GM23338 (cell line): ENCODE results near the gene RIC1. TPM values are rescaled to one million over a fixed set of nuclear protein-coding genes. Genes with fewer than 3 reads are reported as not detected.

Experiments
- ATAC-seq: fragments of 200-7000 bp; cut with Tn5 transposase; 3 replicates; pipeline ENCODE4 v1.9.1; 2020
- DNase-seq: peaks from one replicate; pipeline ENCODE4 v3.0.0-alpha.2; 2015; ENCODE audit warnings: low spot score
- H2AFZ ChIP-seq: fragments of 200-600 bp; sonication (generic); 2 replicates; pipeline ENCODE4 v1.8.0; 2016; ENCODE audit warnings: antibody characterized with exemption, mild to moderate bottlenecking, moderate library complexity
- H3F3A ChIP-seq: fragments of 200-600 bp; sonication (generic); replicated peaks from 2 replicates; pipeline ENCODE4 v1.8.0; 2017; ENCODE audit warnings: antibody characterized with exemption, mixed run types, low read depth
- H3K27ac ChIP-seq: fragments of 200-600 bp; sonication (generic); 2 replicates; pipeline ENCODE4 v1.6.1; 2016; ENCODE audit warnings: low read depth
- H3K27me3 ChIP-seq: fragments of 200-600 bp; sonication (generic); 2 replicates; pipeline ENCODE4 v1.8.0; 2016; ENCODE audit warnings: mild to moderate bottlenecking, mixed run types, moderate library complexity; ENCODE audit not compliant: insufficient read depth
- H3K36me3 ChIP-seq: fragments of 200-600 bp; sonication (generic); 2 replicates; pipeline ENCODE4 v1.8.0; 2016; ENCODE audit warnings: mild to moderate bottlenecking; ENCODE audit not compliant: insufficient read depth
- H3K4me1 ChIP-seq: fragments of 200-600 bp; sonication (generic); 2 replicates; pipeline ENCODE4 v1.8.0; 2016; ENCODE audit warnings: mild to moderate bottlenecking, moderate library complexity; ENCODE audit not compliant: insufficient read depth
- H3K4me2 ChIP-seq: fragments of 200-600 bp; sonication (generic); 2 replicates; pipeline ENCODE4 v1.7.1; 2017; ENCODE audit warnings: mixed run types
- H3K4me3 ChIP-seq: fragments of 200-600 bp; sonication (generic); 2 replicates; pipeline ENCODE4 v1.6.1; 2016; ENCODE audit warnings: mixed run types
- H3K79me2 ChIP-seq: fragments of 200-600 bp; sonication (generic); replicated peaks from 2 replicates; pipeline ENCODE4 v1.8.0; 2017; ENCODE audit warnings: mild to moderate bottlenecking; ENCODE audit not compliant: insufficient read depth
- H3K9me2 ChIP-seq: fragments of 200-600 bp; sonication (generic); 2 replicates; pipeline ENCODE4 v1.8.0; 2017; ENCODE audit not compliant: insufficient read depth
- H4K20me1 ChIP-seq: fragments of 200-600 bp; sonication (generic); replicated peaks from 2 replicates; pipeline ENCODE4 v1.8.0; 2017; ENCODE audit warnings: mild to moderate bottlenecking; ENCODE audit not compliant: insufficient read depth
- H3K27ac Mint-ChIP-seq: 2 replicates; pipeline ENCODE4 v1.8.0; 2020; ENCODE audit warnings: inconsistent platforms, mild to moderate bottlenecking, moderate library complexity, mixed read lengths
- H3K27me3 Mint-ChIP-seq: 3 replicates; pipeline ENCODE4 v1.8.0; 2022; ENCODE audit warnings: low read depth, mild to moderate bottlenecking, moderate library complexity, mixed read lengths, inconsistent platforms; ENCODE audit not compliant: insufficient read depth, poor library complexity
- H3K36me3 Mint-ChIP-seq: 3 replicates; pipeline ENCODE4 v1.8.0; 2021; ENCODE audit warnings: low read depth, mild to moderate bottlenecking, inconsistent platforms, moderate library complexity, mixed read lengths
- H3K4me1 Mint-ChIP-seq: 3 replicates; pipeline ENCODE4 v1.8.0; 2020; ENCODE audit warnings: mild to moderate bottlenecking, inconsistent platforms, mixed read lengths
- H3K4me3 Mint-ChIP-seq: 3 replicates; pipeline ENCODE4 v1.8.0; 2021; ENCODE audit warnings: moderate library complexity, mild to moderate bottlenecking, inconsistent platforms, mixed read lengths
- H3K9me3 Mint-ChIP-seq: 3 replicates; pipeline ENCODE4 v1.8.0; 2020; ENCODE audit warnings: moderate library complexity, mild to moderate bottlenecking, inconsistent platforms, mixed read lengths
- CREB1 ChIP-seq: fragments of 250-450 bp; sonication (Bioruptor Pico); IDR thresholded peaks from 2 replicates; pipeline ENCODE4 v1.5.0; 2020; ENCODE audit warnings: low read depth, mild to moderate bottlenecking, moderate library complexity
- ETS1 ChIP-seq: IDR thresholded peaks from 2 replicates; pipeline ENCODE4 v1.6.1; 2016; ENCODE audit warnings: antibody characterized with exemption
- EZH2 ChIP-seq: fragments of 200-600 bp; sonication (generic); IDR thresholded peaks from one replicate; pipeline ENCODE4 v1.8.0; 2017; ENCODE audit warnings: antibody characterized with exemption, mild to moderate bottlenecking, low read depth; ENCODE audit not compliant: unreplicated experiment
- EZH2phosphoT487 ChIP-seq: fragments of 200-600 bp; sonication (generic); IDR thresholded peaks from one replicate; pipeline ENCODE4 v1.8.1; 2018; ENCODE audit warnings: antibody characterized with exemption; ENCODE audit not compliant: unreplicated experiment
- JUNB ChIP-seq: IDR thresholded peaks from one replicate; pipeline ENCODE4 v1.6.1; 2016; ENCODE audit warnings: antibody characterized with exemption; ENCODE audit not compliant: unreplicated experiment
- NANOG ChIP-seq: IDR thresholded peaks from 2 replicates; pipeline ENCODE4 v1.6.1; 2016; ENCODE audit warnings: antibody characterized with exemption, borderline replicate concordance
- POLR2AphosphoS5 ChIP-seq: IDR thresholded peaks from 2 replicates; pipeline ENCODE4 v1.6.1; 2016; ENCODE audit warnings: antibody characterized with exemption, low read depth
- REST ChIP-seq: IDR thresholded peaks from one replicate; pipeline ENCODE4 v1.6.1; 2018; ENCODE audit warnings: antibody characterized with exemption; ENCODE audit not compliant: unreplicated experiment
- STAT1 ChIP-seq: IDR thresholded peaks from one replicate; pipeline ENCODE4 v1.6.1; 2016; ENCODE audit warnings: antibody characterized with exemption; ENCODE audit not compliant: unreplicated experiment
- ZNF114 ChIP-seq: fragments of 250-450 bp; sonication (Bioruptor Pico); IDR thresholded peaks from 2 replicates; pipeline ENCODE4 v1.5.0; 2020; ENCODE audit warnings: mild to moderate bottlenecking, moderate library complexity
- ZNF331 ChIP-seq: fragments of 250-450 bp; sonication (Bioruptor Pico); IDR thresholded peaks from 2 replicates; pipeline ENCODE4 v1.5.0; 2020; ENCODE audit warnings: low read depth, mild to moderate bottlenecking, moderate library complexity
- ZNF462 ChIP-seq: fragments of 250-450 bp; sonication (Bioruptor Pico); IDR thresholded peaks from 2 replicates; pipeline ENCODE4 v1.5.0; 2020; ENCODE audit warnings: mild to moderate bottlenecking, moderate library complexity
- polyA plus RNA-seq: library from polyadenylated mRNA; unstranded; fragments of >200 nt; fragmentation: Nextera tagmentation; extraction: Ambion mirVana; gene quantifications from 2 replicates; pipeline ENCODE4 v1.2.1, GENCODE V29; 2016
- total RNA-seq: library from RNA; depleted of rRNA; stranded (reverse); fragments of >200 nt; shearing (Covaris generic); gene quantifications from 2 replicates; pipeline ENCODE4 v1.2.3, GENCODE V29; 2014
- TF ChIP-seq, protein P1 (sequence below), 2 experiments: fragments of 200-600 bp in 1 of 2; sonication (generic) in 1 of 2; conservative IDR thresholded peaks; 2 replicates each; pipeline versions ENCODE4 v1.5.1 to v1.6.1; 2016 to 2017; ENCODE audit warnings: antibody characterized with exemption in 2 of 2, low read depth in 2 of 2, mild to moderate bottlenecking in 2 of 2, moderate library complexity in 1 of 2

The RIC1 gene
- total and polyA plus RNA-seq, 2 experiments from 2014 or later, result 7.8 to 34.9 TPM

- Mint-ChIP-seq H3K4me3 (no peak overlapping the region), H3K9me3 (no peaks in the 10 kb centered on the region), H3K4me1 (no peaks in the 10 kb centered on the region), H3K27ac (no peak overlapping the region), H3K27me3 (peaks cover 2% of the 10 kb centered on the region), H3K36me3 (peaks cover 2% of the 10 kb centered on the region; the same call in 2 of the 3 replicates)
- H2AFZ ChIP-seq, result no peak overlapping the region
- H3K9me2 ChIP-seq, result no peaks in the 10 kb centered on the region
- no peaks in the 10 kb centered on the region for H4K20me1 ChIP-seq
- no peaks in the 10 kb centered on the region for H3F3A ChIP-seq
- no peaks in the 10 kb centered on the region for H3K27me3 ChIP-seq
- H3K4me3 ChIP-seq, result no peak overlapping the region
- no peak overlapping the region for H3K27ac ChIP-seq
- no peaks in the 10 kb centered on the region for H3K4me1 ChIP-seq
- H3K4me2 ChIP-seq, result no peak overlapping the region
- H3K79me2 ChIP-seq, result no peaks in the 10 kb centered on the region
- peaks cover 8% of the 10 kb centered on the region; the same call in 1 of the 2 replicates for H3K36me3 ChIP-seq
- TF ChIP-seq, protein P1, sequence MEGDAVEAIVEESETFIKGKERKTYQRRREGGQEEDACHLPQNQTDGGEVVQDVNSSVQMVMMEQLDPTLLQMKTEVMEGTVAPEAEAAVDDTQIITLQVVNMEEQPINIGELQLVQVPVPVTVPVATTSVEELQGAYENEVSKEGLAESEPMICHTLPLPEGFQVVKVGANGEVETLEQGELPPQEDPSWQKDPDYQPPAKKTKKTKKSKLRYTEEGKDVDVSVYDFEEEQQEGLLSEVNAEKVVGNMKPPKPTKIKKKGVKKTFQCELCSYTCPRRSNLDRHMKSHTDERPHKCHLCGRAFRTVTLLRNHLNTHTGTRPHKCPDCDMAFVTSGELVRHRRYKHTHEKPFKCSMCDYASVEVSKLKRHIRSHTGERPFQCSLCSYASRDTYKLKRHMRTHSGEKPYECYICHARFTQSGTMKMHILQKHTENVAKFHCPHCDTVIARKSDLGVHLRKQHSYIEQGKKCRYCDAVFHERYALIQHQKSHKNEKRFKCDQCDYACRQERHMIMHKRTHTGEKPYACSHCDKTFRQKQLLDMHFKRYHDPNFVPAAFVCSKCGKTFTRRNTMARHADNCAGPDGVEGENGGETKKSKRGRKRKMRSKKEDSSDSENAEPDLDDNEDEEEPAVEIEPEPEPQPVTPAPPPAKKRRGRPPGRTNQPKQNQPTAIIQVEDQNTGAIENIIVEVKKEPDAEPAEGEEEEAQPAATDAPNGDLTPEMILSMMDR (conservative IDR thresholded peaks at IDR 0.05; ENCODE audit: low read depth in 2 of 2), result no peak
- TF ChIP-seq EZH2 (no peak), STAT1 (no peak), CREB1 (CRISPR knock-in tag) (no peak), ZNF114 (no peak), ETS1 (no peak), REST (no peak), EZH2phosphoT487 (no peak), JUNB (no peak), ZNF462 (CRISPR knock-in tag) (no peak), NANOG (no peak), ZNF331 (CRISPR knock-in tag) (no peak), POLR2AphosphoS5 (no peak)
- DNase-seq (no peak), ATAC-seq (no peak)
Measured at GRCh38 chr9:5825223-5825622, 196.3 kb downstream of the RIC1 start.
